Activated B cell treated with CpG ODN at 0.5 μM for 24 hours (primary cell): Measurements from ENCODE around the gene CC2D2A. TPM values are rescaled to one million over a fixed set of nuclear protein-coding genes. Genes with fewer than 3 reads are reported as not detected.

Experiments used
- ATAC-seq: fragments of 200-7000 bp; cut with Tn5 transposase; one replicate; pipeline ENCODE4 v1.10.0; 2021; ENCODE audit warnings: low read depth, mild to moderate bottlenecking, moderate library complexity
- CTCF ChIA-PET: fragments of 350-600 bp; sonication (Branson Sonifier 250); formaldehyde crosslinking; loops from one replicate; lab custom pipeline; 2021; ENCODE audit warnings: antibody characterized with exemption; lab: Charles Lee
- POLR2A ChIA-PET: fragments of 350-600 bp; sonication (Branson Sonifier 250); formaldehyde crosslinking; loops from one replicate; lab custom pipeline; 2021; ENCODE audit warnings: antibody characterized with exemption; lab: Charles Lee
- DNase-seq: peaks from one replicate; pipeline ENCODE4 v3.0.0; 2022
- H3K27ac Mint-ChIP-seq: one replicate; pipeline ENCODE4 v1.8.0; 2020; ENCODE audit warnings: mixed read lengths
- H3K27me3 Mint-ChIP-seq: one replicate; pipeline ENCODE4 v1.8.0; 2021; ENCODE audit warnings: mixed read lengths
- H3K36me3 Mint-ChIP-seq: one replicate; pipeline ENCODE4 v1.8.0; 2021; ENCODE audit warnings: low read depth, mixed read lengths
- H3K4me1 Mint-ChIP-seq: one replicate; pipeline ENCODE4 v1.8.0; 2021; ENCODE audit warnings: mixed read lengths
- H3K4me3 Mint-ChIP-seq: one replicate; pipeline ENCODE4 v1.8.0; 2020; ENCODE audit warnings: mild to moderate bottlenecking, mixed read lengths
- H3K9me3 Mint-ChIP-seq: one replicate; pipeline ENCODE4 v1.8.0; 2020; ENCODE audit warnings: mixed read lengths
- intact Hi-C: fragments of 100-400 bp; cut with micrococcal nuclease; formaldehyde crosslinking; loops from one replicate; pipeline ENCODE4 v1.15.1; 2024
- total RNA-seq: library from RNA; stranded (reverse); gene quantifications from 2 replicates; pipeline ENCODE4 v1.2.3, GENCODE V29; 2022
- TF ChIP-seq, protein P1 (sequence below): fragments of 200-600 bp; IDR thresholded peaks from one replicate; pipeline ENCODE4 v1.8.0; 2022; ENCODE audit warnings: antibody characterized with exemption, mild to moderate bottlenecking

The CC2D2A gene
- total RNA-seq, 1 donor from 2014 or later = not detected

DNA sequence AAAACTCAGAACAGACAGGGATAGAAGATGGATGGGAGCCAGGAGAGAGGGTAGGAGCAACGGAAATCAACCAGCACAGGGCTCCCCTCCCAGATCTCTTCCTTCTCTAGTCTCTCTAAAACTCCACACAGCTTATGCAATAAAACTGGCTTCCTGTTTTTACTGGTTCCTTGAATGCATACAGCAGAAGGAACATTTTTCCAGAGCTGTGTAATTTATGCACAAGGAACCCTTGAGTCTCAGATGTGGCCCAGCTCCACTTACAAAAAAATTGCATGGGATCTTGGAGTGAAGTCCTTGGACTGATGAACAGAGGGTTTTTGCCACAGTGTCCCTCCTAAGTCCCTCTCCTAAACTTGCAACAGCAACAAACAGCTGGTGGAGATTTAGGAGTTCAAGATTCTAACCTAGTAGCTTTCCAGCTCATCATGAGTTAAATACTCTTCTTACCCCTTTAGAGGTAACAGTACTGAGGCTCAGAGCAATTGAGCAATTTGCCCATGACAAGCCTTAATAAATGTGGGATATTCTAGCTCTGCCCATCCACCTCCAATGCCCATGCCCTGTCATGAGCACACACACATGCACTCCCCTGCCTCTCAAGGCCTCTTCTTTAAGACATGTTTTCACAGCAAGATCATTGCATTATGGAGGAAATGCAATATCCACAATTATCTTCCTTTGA, 18.4 kb upstream of the CC2D2A start:
- ChIA-PET POLR2A (no interaction called here), CTCF (no interaction called here)
- Mint-ChIP-seq H3K9me3 (no peaks in the 10 kb centered on the region), H3K4me1 (peaks cover 3% of the 10 kb centered on the region), H3K27me3 (no peaks in the 10 kb centered on the region), H3K36me3 (no peaks in the 10 kb centered on the region), H3K4me3 (no peak overlapping the region), H3K27ac (no peak overlapping the region)
- ATAC-seq (no peak), DNase-seq (no peak)
- intact Hi-C loops = loop anchor here (10.0 kb wide), 1 partner anchor 407 kb away; no protein-coding TSS in a partner anchor
- TF ChIP-seq, protein P1, sequence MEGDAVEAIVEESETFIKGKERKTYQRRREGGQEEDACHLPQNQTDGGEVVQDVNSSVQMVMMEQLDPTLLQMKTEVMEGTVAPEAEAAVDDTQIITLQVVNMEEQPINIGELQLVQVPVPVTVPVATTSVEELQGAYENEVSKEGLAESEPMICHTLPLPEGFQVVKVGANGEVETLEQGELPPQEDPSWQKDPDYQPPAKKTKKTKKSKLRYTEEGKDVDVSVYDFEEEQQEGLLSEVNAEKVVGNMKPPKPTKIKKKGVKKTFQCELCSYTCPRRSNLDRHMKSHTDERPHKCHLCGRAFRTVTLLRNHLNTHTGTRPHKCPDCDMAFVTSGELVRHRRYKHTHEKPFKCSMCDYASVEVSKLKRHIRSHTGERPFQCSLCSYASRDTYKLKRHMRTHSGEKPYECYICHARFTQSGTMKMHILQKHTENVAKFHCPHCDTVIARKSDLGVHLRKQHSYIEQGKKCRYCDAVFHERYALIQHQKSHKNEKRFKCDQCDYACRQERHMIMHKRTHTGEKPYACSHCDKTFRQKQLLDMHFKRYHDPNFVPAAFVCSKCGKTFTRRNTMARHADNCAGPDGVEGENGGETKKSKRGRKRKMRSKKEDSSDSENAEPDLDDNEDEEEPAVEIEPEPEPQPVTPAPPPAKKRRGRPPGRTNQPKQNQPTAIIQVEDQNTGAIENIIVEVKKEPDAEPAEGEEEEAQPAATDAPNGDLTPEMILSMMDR = no peak

GRCh38 chr4:15451866-15452765, 17.6 kb upstream of the CC2D2A start:
- ATAC-seq (no peak), DNase-seq (no peak)
- no peak overlapping the region for H3K4me3 Mint-ChIP-seq
- TF ChIP-seq, protein P1 = no peak
- H3K4me1 Mint-ChIP-seq = peaks cover 10% of the 10 kb centered on the region
- ChIA-PET CTCF (no interaction called here), POLR2A (no interaction called here)
- H3K27me3 Mint-ChIP-seq = no peaks in the 10 kb centered on the region
- H3K36me3 Mint-ChIP-seq = no peaks in the 10 kb centered on the region
- no peaks in the 10 kb centered on the region for H3K9me3 Mint-ChIP-seq
- intact Hi-C loops = loop anchor here (10.0 kb wide), 1 partner anchor 407 kb away; no protein-coding TSS in a partner anchor
- H3K27ac Mint-ChIP-seq = no peak overlapping the region

DNA sequence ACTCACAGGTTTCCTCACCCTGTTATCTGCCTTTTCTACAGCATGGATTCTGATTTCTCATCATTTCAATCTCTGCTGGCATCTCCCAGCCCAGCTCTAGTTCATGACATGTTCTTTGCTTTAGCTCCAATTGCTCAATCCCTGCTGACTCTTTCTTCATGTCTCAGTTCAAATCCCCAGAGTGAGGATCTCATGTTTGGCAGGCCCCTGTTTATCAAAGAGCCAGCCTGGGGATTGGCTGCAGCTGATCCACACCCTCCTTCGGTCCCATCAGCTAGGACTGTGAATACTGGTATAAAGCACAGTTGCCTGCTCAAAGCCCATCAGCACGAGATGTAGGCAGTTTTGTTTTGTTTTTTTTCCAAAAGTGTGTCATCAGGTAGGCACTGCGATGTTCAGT, 14.4 kb upstream of the CC2D2A start:
- Mint-ChIP-seq H3K4me3 (no peak overlapping the region), H3K36me3 (no peaks in the 10 kb centered on the region), H3K4me1 (peaks cover 17% of the 10 kb centered on the region), H3K27ac (no peak overlapping the region), H3K27me3 (no peaks in the 10 kb centered on the region), H3K9me3 (no peaks in the 10 kb centered on the region)
- CTCF ChIA-PET = interaction anchor here (1.1 kb wide), 1 partner anchor 217 kb away, joined by 3 read pairs; no protein-coding TSS in a partner anchor
- intact Hi-C loops = loop anchor here (5.0 to 10.0 kb wide), 2 partner anchors 410 to 668 kb away; no protein-coding TSS in a partner anchor
- ATAC-seq (no peak), DNase-seq (no peak)
- POLR2A ChIA-PET = no interaction called here
- TF ChIP-seq, protein P1 = no peak

- peaks cover 17% of the 10 kb centered on the region for H3K4me1 Mint-ChIP-seq
- H3K27me3 Mint-ChIP-seq = peaks cover 2% of the 10 kb centered on the region
- intact Hi-C loops = loop anchor here (1.0 to 10.0 kb wide), 11 partner anchors 43 to 1803 kb away; partner anchors contain the start of gene CPEB2
- TF ChIP-seq, protein P1 = no peak
- H3K4me3 Mint-ChIP-seq = peak overlapping the region; percentile 21
- no peaks in the 10 kb centered on the region for H3K36me3 Mint-ChIP-seq
- H3K9me3 Mint-ChIP-seq = no peaks in the 10 kb centered on the region
- ATAC-seq (peak; percentile 99), DNase-seq (no peak)
- POLR2A ChIA-PET = interaction anchor here (0.7 kb wide), 1 partner anchor 9 kb away, joined by 3 read pairs; no protein-coding TSS in a partner anchor
- CTCF ChIA-PET = interaction anchor here (0.6 to 4.3 kb wide), 27 partner anchors 10 to 1803 kb away, joined by 3 to 92 read pairs (median 4); partner anchors contain the start of gene CC2D2A
- peak overlapping the region; percentile 72 for H3K27ac Mint-ChIP-seq
Measured at GRCh38 chr4:15457406-15458201, 12.1 kb upstream of the CC2D2A start.
